GM23248 (cell line): ENCODE results near the gene STMN1. TPM values are rescaled to one million over a fixed set of nuclear protein-coding genes. Genes with fewer than 3 reads are reported as not detected.

ENCODE experiments used
- DNase-seq: peaks from one replicate; pipeline ENCODE4 v3.0.0-alpha.2; 2015
- H2AFZ ChIP-seq: fragments of 200-600 bp; sonication (generic); 2 replicates; pipeline ENCODE4 v1.6.1; 2016; ENCODE audit warnings: antibody characterized with exemption
- H3F3A ChIP-seq: fragments of 200-600 bp; sonication (generic); 2 replicates; pipeline ENCODE4 v1.6.1; 2016; ENCODE audit warnings: mild to moderate bottlenecking, antibody characterized with exemption, mixed run types; ENCODE audit not compliant: insufficient read depth
- H3K27ac ChIP-seq: fragments of 200-600 bp; sonication (generic); 2 replicates; pipeline ENCODE4 v1.5.1; 2016; ENCODE audit warnings: mild to moderate bottlenecking
- H3K27me3 ChIP-seq: fragments of 200-600 bp; sonication (generic); replicated peaks from 2 replicates; pipeline ENCODE4 v1.6.1; 2016; ENCODE audit warnings: mild to moderate bottlenecking; ENCODE audit not compliant: insufficient read depth
- H3K36me3 ChIP-seq: fragments of 200-600 bp; sonication (generic); 2 replicates; pipeline ENCODE4 v1.6.1; 2016; ENCODE audit warnings: low read depth, mild to moderate bottlenecking
- H3K4me1 ChIP-seq: fragments of 200-600 bp; sonication (generic); 2 replicates; pipeline ENCODE4 v1.6.1; 2016; ENCODE audit warnings: mild to moderate bottlenecking; ENCODE audit not compliant: insufficient read depth
- H3K4me2 ChIP-seq: fragments of 200-600 bp; sonication (generic); one replicate; pipeline ENCODE4 v1.6.1; 2016; ENCODE audit warnings: mild to moderate bottlenecking; ENCODE audit not compliant: unreplicated experiment
- H3K4me3 ChIP-seq: fragments of 200-600 bp; sonication (generic); 2 replicates; pipeline ENCODE4 v1.5.1; 2016; ENCODE audit warnings: mild to moderate bottlenecking
- H3K79me2 ChIP-seq: fragments of 200-600 bp; sonication (generic); 2 replicates; pipeline ENCODE4 v1.6.1; 2016; ENCODE audit warnings: mild to moderate bottlenecking; ENCODE audit not compliant: insufficient read depth
- H3K9ac ChIP-seq: fragments of 200-600 bp; sonication (generic); 2 replicates; pipeline ENCODE4 v1.6.1; 2016; ENCODE audit warnings: mild to moderate bottlenecking
- H3K9me2 ChIP-seq: fragments of 200-600 bp; sonication (generic); 2 replicates; pipeline ENCODE4 v1.6.1; 2016; ENCODE audit warnings: mixed run types, mild to moderate bottlenecking, moderate library complexity; ENCODE audit not compliant: insufficient read depth
- H3K9me3 ChIP-seq: fragments of 200-600 bp; sonication (generic); one replicate; pipeline ENCODE4 v1.6.1; 2017; ENCODE audit warnings: low read depth
- H4K20me1 ChIP-seq: fragments of 200-600 bp; sonication (generic); 2 replicates; pipeline ENCODE4 v1.6.0; 2016; ENCODE audit not compliant: insufficient read depth
- EZH2 ChIP-seq: fragments of 200-600 bp; sonication (generic); IDR thresholded peaks from 2 replicates; pipeline ENCODE4 v1.6.1; 2018; ENCODE audit warnings: antibody characterized with exemption, mild to moderate bottlenecking; ENCODE audit not compliant: insufficient read depth, poor library complexity, severe bottlenecking
- EZH2phosphoT487 ChIP-seq: fragments of 200-600 bp; sonication (generic); IDR thresholded peaks from 2 replicates; pipeline ENCODE4 v1.6.1; 2018; ENCODE audit warnings: antibody characterized with exemption, moderate library complexity, mild to moderate bottlenecking, low read depth; ENCODE audit not compliant: insufficient read depth
- WGBS, 2 experiments: methylation state at CpG; one replicate each; pipeline ENCODE4 v1.1.6; 2015 to 2017; ENCODE audit warnings: low lambda C conversion rate in 2 of 2, low coverage in 1 of 2; ENCODE audit errors: missing lambda C conversion rate in 2 of 2; 5-methylcytosine and 5-hydroxymethylcytosine counted together
- in situ Hi-C: fragments of 300-500 bp; cut with MboI; formaldehyde crosslinking; loops from 2 replicates; pipeline ENCODE4 v1.15.0; 2020
- polyA plus RNA-seq: library from polyadenylated mRNA; unstranded; fragments of >200 nt; fragmentation: Nextera tagmentation; extraction: Ambion mirVana; gene quantifications from 2 replicates; pipeline ENCODE4 v1.2.1, GENCODE V29; 2016
- total RNA-seq: library from RNA; depleted of rRNA; stranded (reverse); fragments of >200 nt; shearing (Covaris generic); gene quantifications from 2 replicates; pipeline ENCODE4 v1.2.3, GENCODE V29; 2014

Gene STMN1
- total and polyA plus RNA-seq, 2 experiments from 2014 or later, result 45.2 to 301 TPM

GRCh38 chr1:25899792-25900191, 6.4 kb downstream of the STMN1 start:
- H3K79me2 ChIP-seq, result peaks cover 56% of the 10 kb centered on the region

GRCh38 chr1:25898223-25899015, 7.8 kb downstream of the STMN1 start:
- TF ChIP-seq EZH2phosphoT487, result no peak
- no peak for TF ChIP-seq EZH2
- Histone ChIP-seq H3K4me3 (no peak overlapping the region), H3K9ac (no peak overlapping the region), H3K4me1 (peaks cover 17% of the 10 kb centered on the region), H4K20me1 (no peaks in the 10 kb centered on the region), H3F3A (peaks cover 31% of the 10 kb centered on the region), H3K36me3 (peaks cover 5% of the 10 kb centered on the region; the same call in 1 of the 2 replicates), H2AFZ (no peak overlapping the region), H3K27ac (no peak overlapping the region), H3K4me2 (no peak overlapping the region), H3K27me3 (no peaks in the 10 kb centered on the region), H3K9me2 (no peaks in the 10 kb centered on the region), H3K9me3 (no peaks in the 10 kb centered on the region), H3K79me2 (peaks cover 42% of the 10 kb centered on the region)
- in situ Hi-C loops, result loop anchor here (10.0 kb wide), 1 partner anchor 96 kb away; the partner anchor contains the start of gene PAFAH2
- 98 to 99% methylated on average over 11 of the region's 11 CpGs for WGBS, 2 experiments
- DNase-seq, result no peak

More at GRCh38 chr1:25899792-25900191, 6.4 kb downstream of the STMN1 start:
- peaks cover 36% of the 10 kb centered on the region for H3F3A ChIP-seq
- H3K27me3 ChIP-seq, result no peaks in the 10 kb centered on the region
- 46 to 52% methylated on average over 6 of the region's 6 CpGs for WGBS, 2 experiments
- no peak overlapping the region for H3K4me3 ChIP-seq
- H2AFZ ChIP-seq, result no peak overlapping the region
- H3K36me3 ChIP-seq, result peaks cover 5% of the 10 kb centered on the region; the same call in 1 of the 2 replicates
- peak; percentile 24 for DNase-seq
- no peaks in the 10 kb centered on the region for H3K9me3 ChIP-seq
- no peaks in the 10 kb centered on the region for H4K20me1 ChIP-seq
- no peak overlapping the region for H3K27ac ChIP-seq
- in situ Hi-C loops, result loop anchor here (10.0 kb wide), 1 partner anchor 95 kb away; the partner anchor contains the start of gene PAFAH2
- no peak overlapping the region for H3K4me2 ChIP-seq
- TF ChIP-seq EZH2phosphoT487, result no peak
- TF ChIP-seq EZH2, result no peak
- no peak overlapping the region for H3K9ac ChIP-seq
- H3K4me1 ChIP-seq, result peaks cover 28% of the 10 kb centered on the region
- no peaks in the 10 kb centered on the region for H3K9me2 ChIP-seq

GRCh38 chr1:25897754-25898153, 8.5 kb downstream of the STMN1 start:
- H3K9me2 ChIP-seq, result no peaks in the 10 kb centered on the region
- DNase-seq, result no peak
- no peak overlapping the region for H3K9ac ChIP-seq
- in situ Hi-C loops, result loop anchor here (10.0 kb wide), 1 partner anchor 97 kb away; the partner anchor contains the start of gene PAFAH2
- no peaks in the 10 kb centered on the region for H3K9me3 ChIP-seq
- WGBS, 2 experiments, result 99% methylated on average over 5 of the region's 5 CpGs
- peaks cover 35% of the 10 kb centered on the region for H3K79me2 ChIP-seq
- H3F3A ChIP-seq, result peaks cover 33% of the 10 kb centered on the region
- no peaks in the 10 kb centered on the region for H4K20me1 ChIP-seq
- H2AFZ ChIP-seq, result no peak overlapping the region
- TF ChIP-seq EZH2, result no peak
- no peak overlapping the region for H3K4me3 ChIP-seq
- H3K4me1 ChIP-seq, result peaks cover 24% of the 10 kb centered on the region
- H3K27me3 ChIP-seq, result no peaks in the 10 kb centered on the region
- no peak overlapping the region for H3K27ac ChIP-seq
- H3K36me3 ChIP-seq, result peaks cover 5% of the 10 kb centered on the region; the same call in 1 of the 2 replicates
- H3K4me2 ChIP-seq, result no peak overlapping the region

- Histone ChIP-seq H3K36me3 (peaks cover 3% of the 10 kb centered on the region; the same call in 1 of the 2 replicates), H3K27me3 (no peaks in the 10 kb centered on the region), H3K4me3 (no peak overlapping the region), H3K9me2 (no peaks in the 10 kb centered on the region), H3F3A (peaks cover 39% of the 10 kb centered on the region), H3K9ac (peak overlapping the region; percentile 10; the same call in 1 of the 2 replicates), H3K27ac (peak overlapping the region; percentile 23; the same call in 1 of the 2 replicates), H4K20me1 (no peaks in the 10 kb centered on the region), H3K4me1 (peaks cover 38% of the 10 kb centered on the region), H3K9me3 (no peaks in the 10 kb centered on the region), H3K4me2 (no peak overlapping the region), H3K79me2 (peaks cover 23% of the 10 kb centered on the region), H2AFZ (peak overlapping the region; percentile 83)
- 39 to 54% methylated on average over 1 of the region's 1 CpG for WGBS, 2 experiments
- in situ Hi-C loops, result loop anchor here (10.0 kb wide), 1 partner anchor 99 kb away; the partner anchor contains the start of gene PAFAH2
- TF ChIP-seq EZH2, result no peak
- TF ChIP-seq EZH2phosphoT487, result no peak
- DNase-seq, result peak; percentile 51
Observed at GRCh38 chr1:25896266-25896665, 10.0 kb downstream of the STMN1 start.
